Forelimb muscle (tissue), 1 donor: ENCODE results near the gene OR51M1. TPM values are rescaled to one million over a fixed set of nuclear protein-coding genes. Genes with fewer than 3 reads are reported as not detected.
"Not testable (repeated sequence)": the region's sequence is repeated elsewhere in the genome, so short reads cannot be mapped to it uniquely, and the experiment has no call there.

Experiments
- DNase-seq: peaks from one replicate; pipeline ENCODE4 v3.0.0-alpha.2; 2013; ENCODE audit warnings: low read depth
- polyA plus RNA-seq: library from polyadenylated mRNA; unstranded; fragments of 120-200 nt; gene quantifications from one replicate; pipeline ENCODE4 v1.2.1, GENCODE V29; 2013; ENCODE audit not compliant: insufficient read length

The OR51M1 gene, protein sequence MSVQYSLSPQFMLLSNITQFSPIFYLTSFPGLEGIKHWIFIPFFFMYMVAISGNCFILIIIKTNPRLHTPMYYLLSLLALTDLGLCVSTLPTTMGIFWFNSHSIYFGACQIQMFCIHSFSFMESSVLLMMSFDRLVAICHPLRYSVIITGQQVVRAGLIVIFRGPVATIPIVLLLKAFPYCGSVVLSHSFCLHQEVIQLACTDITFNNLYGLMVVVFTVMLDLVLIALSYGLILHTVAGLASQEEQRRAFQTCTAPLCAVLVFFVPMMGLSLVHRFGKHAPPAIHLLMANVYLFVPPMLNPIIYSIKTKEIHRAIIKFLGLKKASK
- polyA plus RNA-seq: not detected

DNA sequence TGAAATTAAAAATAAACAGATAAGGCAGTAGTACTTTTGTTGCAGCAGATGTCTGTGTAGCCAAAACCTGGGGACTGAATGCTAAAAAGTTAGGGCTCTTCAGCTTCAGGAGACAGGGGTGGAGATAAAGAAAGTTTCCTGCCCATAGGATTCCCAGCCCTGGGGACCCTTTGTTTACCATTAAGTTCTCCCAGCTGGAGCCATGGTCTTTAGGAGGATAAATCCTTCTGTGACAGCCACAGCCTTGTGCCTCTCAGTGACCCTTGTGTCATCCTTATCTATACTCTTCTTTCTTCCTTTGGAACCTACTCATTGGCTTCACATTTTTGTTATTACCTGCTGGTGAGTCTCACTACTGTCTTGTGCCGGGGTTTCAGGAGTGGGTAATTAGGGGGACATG, at the start of gene OR51M1:
Gene OR51M1 (plus strand): TSS at position 237 of the 400 bp plus-strand sequence. CDS start 5,587 bp downstream, outside the sequence.
- no peak for DNase-seq

DNA sequence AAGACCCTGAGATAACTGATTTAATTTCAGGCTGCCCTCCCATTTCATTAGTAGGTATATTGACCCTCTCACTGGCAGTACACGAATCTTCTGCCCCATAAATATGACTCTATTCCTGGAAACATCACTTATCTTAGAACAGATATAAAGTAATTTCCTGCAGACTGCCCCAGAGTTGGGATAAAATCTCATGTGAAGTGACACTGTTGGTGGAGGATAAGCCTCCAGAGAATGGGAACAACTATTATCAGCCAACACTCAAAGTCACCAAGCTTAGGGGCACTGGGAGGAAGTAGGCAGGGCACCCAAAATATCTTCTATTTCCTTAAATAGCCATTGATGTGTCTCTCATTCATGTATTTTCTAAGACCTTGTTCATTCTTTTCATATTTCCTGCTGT, 48.4 kb upstream of the OR51M1 start:
- DNase-seq: no peak

DNA sequence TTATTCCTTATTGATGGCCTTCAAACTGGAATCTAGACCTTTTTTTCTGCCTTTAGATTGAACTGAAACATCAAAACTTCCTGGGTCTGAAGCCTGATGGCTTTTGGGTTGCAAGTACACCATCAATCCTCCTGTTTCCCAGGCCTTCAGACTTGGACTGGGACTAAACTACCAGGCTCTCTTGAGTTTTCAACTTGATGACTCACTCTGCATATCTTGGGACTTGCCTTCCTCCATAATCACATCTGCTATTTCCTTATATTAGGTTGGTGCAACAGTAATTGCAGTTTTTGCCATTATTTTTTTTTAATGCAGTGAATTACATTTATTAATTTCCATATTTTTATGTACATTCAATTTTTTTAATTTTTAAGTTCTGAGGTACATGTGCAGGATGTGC, 47.3 kb upstream of the OR51M1 start:
- DNase-seq: no peak

DNA sequence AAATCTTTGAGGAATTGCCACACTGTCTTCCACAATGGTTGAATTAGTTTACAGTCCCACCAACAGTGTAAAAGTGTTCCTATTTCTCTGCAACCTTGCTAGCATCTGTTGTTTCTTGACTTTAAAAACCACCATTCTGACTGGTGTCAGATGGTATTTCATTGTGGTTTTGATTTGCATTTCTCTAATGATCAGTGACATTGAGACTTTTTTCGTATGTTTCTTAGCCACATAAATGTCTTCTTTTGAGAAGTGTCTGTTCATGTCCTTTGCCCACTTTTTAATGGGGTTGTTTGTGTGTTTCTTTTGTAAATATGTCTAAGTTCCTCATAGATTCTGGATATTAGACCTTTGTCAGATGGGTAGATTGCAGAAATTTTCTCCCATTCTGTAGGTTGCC, 46.4 kb upstream of the OR51M1 start:
- not testable (repeated sequence) for DNase-seq

DNA sequence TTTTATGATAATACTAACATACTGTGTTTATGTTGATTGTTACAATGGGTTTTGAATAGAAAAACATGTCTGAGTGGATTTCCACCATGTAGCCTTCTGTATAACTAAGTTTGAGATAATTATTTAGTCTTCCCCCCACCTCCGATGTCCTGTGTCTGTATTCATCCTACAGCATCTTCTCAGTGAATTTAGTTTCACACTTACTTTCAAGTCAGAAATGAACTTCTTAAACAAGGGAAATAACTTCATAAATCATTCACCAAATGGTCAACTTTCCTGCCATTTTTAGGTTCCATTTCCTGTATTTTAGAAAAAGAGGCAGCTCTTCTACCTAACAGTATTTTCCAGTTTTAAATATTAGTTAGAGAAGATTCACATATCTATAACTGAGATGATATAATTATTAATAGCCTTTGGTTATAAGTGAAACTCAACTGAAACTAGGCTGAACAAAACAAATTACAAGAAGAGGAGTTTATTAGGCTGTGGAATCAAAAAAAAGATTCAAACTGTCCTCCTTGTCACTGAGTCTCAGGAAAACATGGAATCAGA, 43.8 kb upstream of the OR51M1 start:
- DNase-seq: no peak

DNA sequence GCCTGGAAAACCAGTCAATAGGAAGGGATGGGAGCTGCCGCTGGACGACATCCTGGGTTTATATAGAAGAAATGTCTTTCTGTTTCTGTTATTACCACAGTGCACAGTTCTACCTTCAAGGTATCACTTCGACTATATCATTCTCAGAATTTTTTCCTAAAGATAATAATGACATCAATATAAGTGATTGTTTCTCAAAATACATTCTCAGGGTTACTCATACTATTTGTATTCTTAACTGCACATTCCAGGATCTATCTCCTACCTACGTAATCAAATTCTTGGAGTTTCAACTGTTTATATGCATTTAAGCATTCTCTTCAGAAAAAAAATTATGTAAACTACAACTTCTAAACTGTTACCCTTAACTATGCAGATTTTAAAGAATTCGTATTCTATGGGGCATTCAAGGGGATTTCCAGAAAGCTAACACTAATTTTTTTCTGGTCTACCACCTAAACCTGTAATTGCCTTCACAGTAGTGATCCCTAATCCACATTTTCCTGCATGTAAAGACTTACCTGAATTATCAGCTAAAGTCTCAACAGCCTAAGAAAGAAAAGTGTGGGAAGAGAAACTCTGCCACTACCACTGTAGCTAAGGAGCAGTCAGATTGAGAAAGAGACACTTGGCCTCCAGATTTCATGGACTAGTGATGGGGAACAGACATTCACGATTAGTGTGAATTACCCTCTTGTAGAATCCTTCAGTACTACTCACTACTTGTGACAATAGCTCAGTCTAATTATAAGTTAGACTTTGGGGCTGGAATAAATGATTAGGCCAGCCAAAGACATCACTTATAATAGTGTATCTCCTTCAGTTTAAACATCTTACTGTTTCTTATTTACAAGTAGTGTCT, 39.9 kb upstream of the OR51M1 start, which contains the start of gene OR51B5:
Gene OR51B5 (minus strand): TSS at position 51 of the 862 bp plus-strand sequence. CDS start 0 bp downstream, at position 51.
- DNase-seq: no peak

DNA sequence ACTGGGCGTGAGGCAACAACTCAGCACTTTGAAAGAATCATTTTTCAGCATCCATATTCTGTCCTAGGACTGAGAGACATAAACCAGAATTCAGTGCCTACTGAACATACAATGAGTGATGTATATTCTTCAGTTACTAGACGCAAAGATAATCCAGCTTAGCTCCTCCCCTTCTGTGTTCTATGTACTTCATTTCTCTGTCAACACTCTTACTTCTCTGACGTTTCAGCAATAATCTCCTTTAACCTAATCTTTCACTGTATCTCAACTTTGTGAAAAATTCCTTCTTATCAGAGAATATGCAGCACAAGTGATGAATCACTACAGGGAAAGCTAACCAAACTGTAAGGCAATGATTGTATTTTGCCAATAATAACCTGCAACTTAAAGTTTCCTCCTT, 37.8 kb upstream of the OR51M1 start:
- DNase-seq: no peak

DNA sequence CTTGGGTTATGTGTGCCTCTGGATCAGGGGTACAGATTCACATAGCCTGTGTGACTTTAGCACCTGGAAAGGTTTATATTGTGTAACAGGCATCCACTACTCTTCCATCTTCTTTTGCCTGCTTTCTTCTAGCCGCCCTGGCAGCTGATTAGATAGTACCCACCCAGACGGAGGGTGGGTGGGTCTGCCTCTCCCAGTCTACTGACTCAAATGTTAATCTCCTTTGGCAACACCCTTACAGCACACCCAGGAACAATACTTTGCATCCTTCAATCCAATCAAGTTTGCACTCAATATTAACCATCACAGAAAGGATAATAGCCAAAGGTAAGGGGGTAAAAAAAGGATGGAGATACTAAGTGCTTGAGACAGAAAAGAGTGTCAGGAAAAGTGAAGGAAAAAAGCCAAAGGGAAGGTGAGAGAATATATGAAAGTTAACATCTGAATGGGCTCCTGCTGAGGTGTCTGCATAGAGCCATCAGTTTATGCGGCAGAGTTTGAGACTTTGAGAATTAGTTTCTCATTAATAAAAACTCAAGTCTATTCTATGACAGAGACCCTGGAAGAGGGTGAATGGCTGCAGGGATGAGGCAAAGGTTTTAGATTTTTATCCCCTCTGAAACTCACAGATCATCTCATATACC, 34.9 kb upstream of the OR51M1 start:
- DNase-seq: no peak

DNA sequence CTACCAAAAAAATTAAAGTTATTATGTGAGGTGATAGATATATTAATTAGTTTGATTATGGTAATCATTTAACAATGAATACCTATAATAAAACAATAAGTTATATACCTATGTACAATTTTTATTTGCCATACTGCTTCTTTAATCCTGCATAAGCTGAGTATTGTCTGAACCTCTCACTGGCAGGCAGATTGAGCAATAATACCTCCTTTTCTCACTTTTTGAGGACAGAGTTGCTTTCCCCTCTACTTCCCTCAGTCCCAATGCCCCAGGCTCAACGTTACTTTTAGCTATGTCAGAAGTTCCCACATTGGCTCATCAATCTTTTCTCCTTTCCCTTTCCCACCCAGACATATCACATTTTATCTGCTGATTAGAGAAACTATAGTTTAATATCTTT, 34.1 kb upstream of the OR51M1 start:
- no peak for DNase-seq

DNA sequence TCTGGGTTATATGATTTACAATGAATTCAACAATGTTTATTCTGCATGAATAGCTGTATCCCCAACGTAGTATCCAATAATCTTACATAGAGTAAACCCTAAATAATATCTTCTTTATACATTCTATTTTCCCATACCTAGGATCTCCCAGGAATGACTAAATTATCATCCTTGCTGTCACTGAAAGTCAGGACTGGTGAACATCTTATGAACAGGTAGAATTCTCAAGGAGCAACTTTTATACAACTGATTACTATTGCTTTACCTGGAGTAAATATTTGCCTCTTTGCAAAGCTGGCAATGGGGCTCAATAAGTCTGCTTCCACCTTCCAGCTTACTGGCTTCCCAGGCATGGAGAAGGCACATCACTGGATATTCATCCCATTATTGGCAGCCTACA, 32.4 kb upstream of the OR51M1 start, which contains the start of gene OR51B6:
Gene OR51B6 (plus strand): TSS at position 301 of the 400 bp plus-strand sequence. CDS start 0 bp downstream, at position 301.
- DNase-seq: no peak

DNA sequence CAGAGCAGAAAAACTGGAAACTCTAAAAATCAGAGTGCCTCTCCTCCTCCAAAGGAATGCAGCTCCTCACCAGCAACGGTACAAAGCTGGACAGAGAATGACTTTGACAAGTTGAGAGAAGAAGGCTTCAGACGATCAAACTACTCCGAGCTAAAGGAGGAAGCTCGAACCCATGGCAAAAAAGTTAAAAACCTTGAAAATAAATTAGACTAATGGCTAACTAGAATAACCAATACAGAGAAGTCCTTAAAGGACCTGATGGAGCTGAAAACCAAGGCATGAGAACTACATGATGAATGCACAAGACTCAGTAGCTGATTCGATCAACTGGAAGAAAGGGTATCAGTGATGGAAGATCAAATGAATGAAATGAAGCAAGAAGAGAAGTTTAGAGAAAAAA, 27.6 kb upstream of the OR51M1 start:
- DNase-seq: not testable (repeated sequence)

DNA sequence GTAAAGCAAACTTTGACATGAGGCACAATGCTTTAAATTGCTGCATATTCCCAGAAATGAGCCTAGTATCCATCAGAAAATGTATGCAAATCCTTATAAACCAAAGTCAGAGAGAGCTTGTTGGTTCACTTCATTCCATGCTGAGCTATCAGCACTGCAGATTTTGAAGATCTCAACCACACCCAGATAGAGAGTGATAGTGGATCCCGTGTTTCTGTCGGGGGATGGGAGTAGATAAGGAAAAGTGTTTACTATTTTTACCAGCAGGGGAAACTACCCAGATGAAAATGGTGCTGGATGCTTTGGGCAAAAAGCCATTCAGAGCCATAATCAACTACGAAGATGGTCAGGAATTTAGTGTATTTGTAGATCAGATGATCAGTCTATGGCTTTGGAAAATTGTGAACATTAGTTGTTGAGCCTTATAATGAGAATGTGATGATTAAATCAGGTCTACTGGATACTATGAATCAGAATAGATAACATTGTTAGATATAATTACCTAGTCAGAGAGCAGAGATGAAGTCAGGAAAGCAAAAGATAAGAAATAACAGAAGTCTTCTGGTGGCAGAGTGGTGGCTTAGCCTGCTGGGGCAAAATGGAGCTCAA, 21.5 kb upstream of the OR51M1 start:
- no peak for DNase-seq

DNA sequence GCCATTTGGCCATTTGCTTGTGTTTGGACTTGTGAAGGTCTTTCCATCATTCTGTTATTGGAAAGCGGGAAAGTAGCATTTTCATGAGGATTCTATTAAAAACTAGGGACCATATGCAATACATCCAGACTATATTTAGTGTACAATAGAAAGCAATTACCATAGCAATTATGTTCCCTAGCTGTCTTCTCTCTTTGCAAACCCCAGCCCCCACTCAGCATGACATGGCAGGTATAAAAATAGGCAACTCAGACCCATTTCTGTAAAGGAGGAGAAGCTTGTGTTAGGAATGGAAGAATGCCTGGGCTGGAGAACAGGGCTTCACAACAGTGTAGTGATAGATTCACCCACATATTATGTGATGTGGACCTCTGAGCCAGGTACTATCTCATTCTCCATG, 19.9 kb upstream of the OR51M1 start:
- no peak for DNase-seq

DNA sequence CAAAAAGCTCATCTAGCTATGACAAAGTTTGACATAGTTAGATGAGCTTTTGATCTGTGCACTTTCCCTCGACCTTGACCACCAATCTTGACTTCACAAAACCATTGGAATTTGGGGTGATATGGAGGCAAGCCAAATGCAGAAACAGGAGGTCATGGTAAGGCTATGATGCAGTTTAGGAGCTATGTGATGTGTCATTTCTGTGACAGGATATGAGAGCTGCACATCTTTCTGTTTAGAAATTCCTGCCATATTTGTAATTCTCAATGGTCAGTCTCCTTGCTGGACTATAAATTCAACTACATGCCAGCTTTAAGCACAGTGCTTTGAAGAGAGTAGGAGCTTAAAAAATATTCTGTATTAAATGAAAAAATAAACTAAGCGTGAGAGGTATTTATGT, 19.4 kb upstream of the OR51M1 start:
- DNase-seq: no peak

DNA sequence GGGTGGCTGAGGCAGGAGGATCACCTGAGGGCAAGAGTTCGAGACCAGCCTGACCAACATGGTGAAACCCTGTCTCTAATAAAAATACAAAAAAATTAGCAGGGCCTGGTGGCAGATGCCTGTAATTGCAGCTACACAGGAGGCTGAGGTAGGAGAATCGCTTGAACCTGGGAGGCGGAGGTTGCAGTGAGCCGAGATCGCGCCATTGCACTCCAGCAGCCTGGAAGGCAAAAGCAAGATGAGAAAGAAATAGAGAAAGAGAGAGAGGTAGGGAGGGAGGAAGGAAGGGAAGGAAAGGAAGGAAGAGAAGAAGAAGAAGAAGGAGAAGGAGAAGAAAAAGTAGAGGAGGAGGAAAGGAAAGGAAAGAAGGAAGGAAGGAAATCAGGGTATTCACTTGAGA, 17.2 kb upstream of the OR51M1 start:
- not testable (repeated sequence) for DNase-seq

DNA sequence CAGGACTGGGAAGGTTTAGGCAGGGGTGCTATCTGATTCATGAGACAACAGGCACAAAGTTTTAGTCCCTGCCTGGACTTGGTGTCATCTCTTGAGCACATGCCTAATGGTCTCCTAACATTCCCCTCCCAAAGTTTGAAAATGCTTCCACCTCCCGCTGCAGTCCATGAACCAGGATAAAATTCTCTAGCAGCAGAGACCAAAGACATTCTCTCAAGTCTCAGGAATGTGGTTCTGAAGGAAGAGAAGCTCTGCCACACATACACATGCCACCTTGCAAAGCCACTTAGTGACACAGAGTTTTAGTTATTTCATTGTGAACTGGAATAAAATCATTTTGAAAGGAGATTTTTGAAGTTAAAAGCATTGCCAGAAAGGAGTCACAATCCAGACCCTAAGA, 16.8 kb upstream of the OR51M1 start:
- no peak for DNase-seq

DNA sequence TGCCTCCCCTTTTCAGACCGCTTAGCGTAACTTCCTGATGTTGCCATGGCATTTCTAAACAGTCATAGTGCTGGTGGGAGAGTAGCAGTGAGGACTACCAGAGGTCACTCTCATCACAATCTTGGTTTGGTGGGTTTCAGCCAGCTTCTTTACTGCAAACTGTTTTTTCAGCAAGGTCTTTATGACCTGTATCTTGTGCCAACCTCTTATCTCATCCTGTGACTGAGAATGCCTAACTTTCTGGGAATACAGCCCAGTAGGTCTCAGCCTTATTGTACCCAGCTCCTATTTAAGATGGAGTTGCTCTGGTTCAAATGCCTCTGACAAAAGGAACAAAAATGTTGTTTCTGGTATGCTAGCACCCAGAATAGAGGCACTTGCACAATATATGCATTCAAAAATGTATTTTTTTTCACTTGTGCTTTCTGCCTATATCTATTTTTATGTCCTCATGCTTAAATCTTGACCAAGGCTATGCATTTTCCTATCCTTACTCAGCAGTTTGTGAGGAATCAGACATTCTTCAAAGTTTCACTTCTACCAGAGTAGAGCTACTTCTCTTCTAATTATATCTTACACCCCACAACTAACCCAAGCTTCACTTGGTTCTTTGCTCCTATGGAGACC, 16.1 kb upstream of the OR51M1 start:
- no peak for DNase-seq

DNA sequence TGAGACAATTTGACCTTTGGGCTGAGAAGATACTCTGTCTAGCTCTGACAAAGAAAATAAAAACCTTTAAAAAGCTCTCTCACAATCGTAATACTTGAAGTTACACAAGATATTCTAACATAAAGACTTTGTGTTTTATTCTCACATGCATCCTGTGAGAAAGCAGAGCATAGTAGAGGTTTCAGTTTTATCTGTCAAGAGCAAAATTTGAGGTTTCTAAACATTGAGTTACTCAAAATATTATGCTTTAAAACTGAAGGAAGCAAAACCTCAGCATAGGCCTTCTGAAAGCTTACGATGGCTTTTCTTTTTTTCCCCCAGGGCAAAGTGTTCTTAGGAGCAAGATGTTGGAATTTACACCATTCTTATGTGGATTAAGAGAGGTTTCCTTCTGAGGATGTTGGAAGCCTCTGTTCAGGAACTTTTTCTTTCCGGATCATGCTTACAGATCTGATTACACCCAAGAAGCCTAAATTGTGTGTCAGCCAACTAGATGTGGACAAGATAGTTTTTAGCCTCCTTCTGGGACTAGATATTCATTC, 15.0 kb upstream of the OR51M1 start:
- no peak for DNase-seq

DNA sequence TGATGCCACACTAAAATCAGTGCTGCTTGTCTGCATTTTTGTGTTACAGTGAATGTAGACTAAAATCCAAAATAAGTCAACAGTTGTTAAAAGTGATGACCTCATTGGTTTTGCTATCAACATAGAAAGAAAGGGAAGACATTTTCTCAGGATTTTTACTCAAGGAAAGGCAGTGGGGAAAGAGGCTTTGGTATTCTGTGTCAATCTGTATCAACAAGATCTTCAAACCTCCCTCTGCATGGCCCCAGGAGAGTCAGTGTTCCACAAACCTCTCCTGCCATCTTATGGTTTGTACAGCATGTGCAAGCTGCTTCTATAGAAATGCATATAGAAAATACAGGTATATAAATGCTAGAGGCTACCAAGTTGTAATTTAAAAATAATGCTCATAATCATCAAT, 13.8 kb upstream of the OR51M1 start:
- no peak for DNase-seq

DNA sequence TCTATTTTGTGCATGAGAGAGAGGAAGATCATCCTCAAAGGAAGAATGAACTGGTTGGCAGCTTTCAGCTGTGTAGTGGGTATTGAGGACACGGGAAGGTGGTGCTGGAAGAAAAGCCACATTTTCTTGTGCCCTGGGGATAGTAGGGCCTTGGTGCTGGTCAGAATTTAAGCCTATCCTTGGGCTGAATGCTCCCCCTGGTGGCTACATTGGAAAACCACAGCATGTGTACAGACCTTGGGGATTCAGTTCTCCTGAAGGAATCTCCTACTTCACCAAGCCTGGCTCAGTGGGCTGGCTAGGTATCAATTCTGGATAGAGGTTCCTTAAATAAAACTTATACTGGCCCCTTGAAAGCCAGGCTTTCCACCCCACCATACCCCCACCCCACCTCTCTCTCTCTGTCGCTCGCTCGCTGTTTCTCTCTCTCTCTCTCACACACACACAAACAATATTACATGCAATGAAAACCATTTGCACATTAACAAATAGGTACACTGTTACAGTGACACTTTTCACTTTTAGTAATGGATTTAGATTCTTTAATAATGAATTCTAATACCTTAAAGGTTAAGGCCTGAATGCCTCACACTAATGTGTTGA, 2.8 kb upstream of the OR51M1 start:
- no peak for DNase-seq
